Rectal smooth muscle tissue (tissue), 1 donor: ENCODE results near the gene PPP1R9A.
"Not testable (repeated sequence)": the region's sequence is repeated elsewhere in the genome, so short reads cannot be mapped to it uniquely, and the experiment has no call there.

Experiments used
- H3K27ac ChIP-seq: one replicate; pipeline ENCODE4 v1.7.0; 2013; ENCODE audit warnings: low read depth, low read length, inconsistent platforms
- H3K27me3 ChIP-seq: one replicate; pipeline ENCODE4 v1.7.0; 2013; ENCODE audit warnings: low read length; ENCODE audit not compliant: control insufficient read depth, insufficient read depth
- H3K36me3 ChIP-seq: one replicate; pipeline ENCODE4 v1.7.0; 2013; ENCODE audit warnings: low read length; ENCODE audit not compliant: control insufficient read depth, insufficient read depth
- H3K4me1 ChIP-seq: one replicate; pipeline ENCODE4 v1.7.0; 2013; ENCODE audit warnings: low read length; ENCODE audit not compliant: control insufficient read depth, insufficient read depth
- H3K4me3 ChIP-seq: one replicate; pipeline ENCODE4 v1.7.0; 2013; ENCODE audit warnings: low read length
- H3K9ac ChIP-seq: one replicate; pipeline ENCODE4 v1.7.0; 2013; ENCODE audit warnings: low read length

PPP1R9A gene

DNA sequence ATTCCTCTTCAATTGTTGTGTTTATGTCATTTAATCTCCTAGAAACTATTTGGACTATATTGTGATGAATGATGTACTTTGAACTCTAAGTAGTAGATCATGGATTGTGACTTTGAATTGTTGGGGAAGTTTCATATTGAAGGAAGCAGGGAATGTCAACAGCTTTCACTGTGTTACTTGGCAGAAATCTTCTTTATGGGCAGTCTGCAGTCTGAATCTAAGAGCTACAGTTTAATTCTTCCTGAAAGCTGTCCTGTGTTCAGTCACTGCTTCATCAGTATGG lies 91.6 kb downstream of the PPP1R9A start:
- H3K27ac ChIP-seq = no peak overlapping the region
- H3K27me3 ChIP-seq = no peaks in the 10 kb centered on the region
- H3K9ac ChIP-seq = no peak overlapping the region
- H3K4me1 ChIP-seq = peaks cover 8% of the 10 kb centered on the region
- H3K36me3 ChIP-seq = no peaks in the 10 kb centered on the region
- no peak overlapping the region for H3K4me3 ChIP-seq

DNA sequence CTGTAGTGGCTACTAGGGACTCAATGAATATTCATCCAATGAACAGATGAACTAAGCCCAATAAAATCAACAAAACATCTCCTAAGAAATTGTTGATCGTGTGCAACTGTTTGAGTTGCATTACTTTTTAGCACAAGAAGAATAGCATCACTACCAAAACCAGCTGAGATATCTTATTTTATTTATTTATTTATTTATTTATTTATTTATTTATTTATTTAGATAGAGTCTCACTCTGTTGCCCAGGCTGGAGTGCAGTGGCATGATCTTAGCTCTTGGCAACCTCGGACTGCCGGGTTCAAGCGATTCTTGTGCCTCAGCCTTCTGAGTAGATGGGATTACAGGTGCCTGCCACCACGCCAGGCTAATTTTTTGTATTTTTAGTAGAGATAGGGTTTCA lies 92.2 kb downstream of the PPP1R9A start:
- not testable (repeated sequence) for H3K9ac ChIP-seq, H3K27me3 ChIP-seq, H3K27ac ChIP-seq, H3K4me1 ChIP-seq, H3K4me3 ChIP-seq, H3K36me3 ChIP-seq

DNA sequence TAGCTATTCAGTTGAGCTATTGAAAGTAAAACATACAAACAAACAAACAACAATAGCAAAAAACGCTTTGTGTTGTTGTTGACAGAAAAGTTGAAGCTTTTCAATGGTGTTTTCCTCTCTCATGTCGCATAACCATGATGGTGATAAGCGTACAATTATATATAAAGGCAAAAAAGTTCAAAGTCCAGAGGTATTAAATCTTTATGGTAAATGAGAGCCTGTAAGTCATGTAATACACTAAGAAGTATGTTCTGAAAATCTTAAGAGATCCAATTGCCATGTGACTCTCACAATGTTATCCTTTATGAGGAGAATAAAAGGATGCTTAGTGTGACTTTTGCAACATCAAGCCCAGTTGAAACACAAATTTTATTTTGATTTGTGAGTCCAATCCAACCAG lies 93.9 kb downstream of the PPP1R9A start:
- no peaks in the 10 kb centered on the region for H3K36me3 ChIP-seq
- no peak overlapping the region for H3K4me3 ChIP-seq
- no peaks in the 10 kb centered on the region for H3K27me3 ChIP-seq
- H3K27ac ChIP-seq = no peak overlapping the region
- peaks cover 15% of the 10 kb centered on the region for H3K4me1 ChIP-seq
- H3K9ac ChIP-seq = no peak overlapping the region

DNA sequence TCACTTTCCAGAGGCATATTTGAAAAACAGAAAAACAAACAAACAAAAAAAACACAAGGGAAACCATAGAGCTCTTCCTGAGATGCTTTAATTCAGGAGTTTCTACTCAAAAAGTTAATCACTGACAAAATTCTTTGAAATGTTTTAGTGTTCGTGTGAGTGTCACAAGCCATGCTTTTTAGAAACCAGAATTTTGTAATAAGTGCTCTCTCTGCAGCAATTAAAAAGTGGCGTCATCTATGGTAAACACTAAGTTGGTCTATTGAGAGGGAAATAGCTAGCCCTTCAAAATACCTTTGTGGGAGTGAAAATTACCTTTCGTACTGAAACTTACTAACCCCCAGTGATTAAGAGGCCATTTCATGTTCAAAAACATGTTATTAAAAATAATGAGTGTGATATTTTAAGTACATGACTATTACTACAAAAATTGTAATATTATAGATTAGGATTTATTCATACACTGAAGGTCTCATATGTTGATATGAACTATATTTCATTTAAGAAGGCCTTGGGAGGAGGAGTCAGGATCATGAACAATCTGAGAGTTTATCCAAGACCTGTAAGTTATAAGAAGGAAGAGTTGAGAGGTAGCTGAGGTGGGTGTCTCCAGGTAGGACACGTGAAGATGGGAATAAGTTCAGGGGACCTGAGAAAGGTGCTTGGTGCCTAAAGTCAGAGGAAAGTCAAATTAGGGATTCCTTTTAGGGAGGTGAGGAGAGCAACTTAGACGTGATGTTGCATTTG lies 94.6 kb downstream of the PPP1R9A start:
- Histone ChIP-seq H3K36me3 (no peaks in the 10 kb centered on the region), H3K27ac (no peak overlapping the region), H3K4me3 (no peak overlapping the region), H3K9ac (no peak overlapping the region), H3K4me1 (peaks cover 15% of the 10 kb centered on the region), H3K27me3 (no peaks in the 10 kb centered on the region)

DNA sequence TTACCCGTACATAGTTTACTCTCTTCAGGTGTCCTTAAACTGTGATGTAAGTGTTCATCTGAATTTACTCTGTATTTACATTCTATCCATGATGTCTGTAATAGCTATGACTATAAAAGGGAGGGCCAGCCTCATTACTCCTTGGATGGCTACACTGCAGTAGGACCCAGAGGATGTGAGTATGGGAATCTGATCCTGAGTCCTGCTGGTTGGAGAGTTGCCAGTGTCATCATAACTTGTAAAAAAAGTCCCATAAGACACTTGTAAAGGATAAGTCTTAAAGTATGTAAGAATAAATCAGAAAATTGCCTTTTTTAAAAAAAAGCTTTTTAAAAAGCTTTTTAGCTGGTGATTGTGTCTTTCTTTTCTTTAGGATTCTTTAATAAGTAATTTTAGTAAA lies 95.4 kb downstream of the PPP1R9A start:
- Histone ChIP-seq H3K27me3 (no peaks in the 10 kb centered on the region), H3K4me1 (peaks cover 15% of the 10 kb centered on the region), H3K27ac (no peak overlapping the region), H3K9ac (no peak overlapping the region), H3K36me3 (no peaks in the 10 kb centered on the region), H3K4me3 (no peak overlapping the region)

DNA sequence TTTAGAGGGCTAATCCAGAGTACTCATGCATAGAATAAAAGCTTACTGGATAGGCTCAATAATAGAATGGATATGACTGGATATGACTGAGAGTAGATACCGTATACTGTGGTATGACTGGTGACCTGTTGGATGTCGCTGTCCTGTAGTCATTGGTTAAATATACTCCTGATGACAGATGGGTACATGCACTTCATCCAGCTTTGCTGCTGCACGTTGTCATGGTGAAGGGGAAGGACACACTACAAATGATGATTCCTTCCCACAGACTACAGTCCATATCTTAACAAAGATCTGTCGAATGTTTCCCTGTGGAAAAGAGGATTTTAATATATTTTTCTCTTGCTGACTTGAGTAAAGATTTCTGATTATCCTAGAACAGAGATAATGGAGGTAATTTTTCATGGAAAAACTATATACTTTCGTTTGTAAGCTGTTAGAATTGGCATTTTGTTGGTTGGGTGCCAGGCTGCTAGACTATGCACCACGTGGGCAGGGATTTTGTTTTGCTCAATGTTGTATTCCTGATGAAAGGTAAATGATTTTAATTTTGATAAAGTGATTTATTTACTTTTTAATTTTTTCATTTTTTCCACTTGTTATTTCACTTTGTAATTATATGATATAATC lies 97.3 kb downstream of the PPP1R9A start:
- Histone ChIP-seq H3K4me1 (peaks cover 7% of the 10 kb centered on the region), H3K9ac (no peak overlapping the region), H3K27ac (no peak overlapping the region), H3K36me3 (no peaks in the 10 kb centered on the region), H3K27me3 (no peaks in the 10 kb centered on the region), H3K4me3 (no peak overlapping the region)

DNA sequence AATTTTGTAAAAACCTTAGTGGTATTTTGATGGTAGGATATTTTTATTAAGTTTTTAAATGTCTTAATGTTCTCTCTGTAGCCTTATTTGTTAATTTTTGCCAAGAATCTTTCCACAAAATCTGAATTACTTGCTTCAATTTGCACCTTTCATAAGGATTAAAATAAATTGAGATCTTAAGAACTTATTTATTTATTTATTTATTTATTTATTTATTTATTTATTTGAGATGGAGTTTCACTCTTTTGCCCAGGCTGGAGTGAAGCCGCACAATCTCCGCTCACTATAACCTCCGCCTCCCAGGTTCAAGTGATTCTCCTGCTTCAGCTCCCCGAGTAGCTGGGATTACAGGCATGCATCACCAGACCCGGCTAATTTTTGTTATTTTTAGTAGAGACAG lies 98.6 kb downstream of the PPP1R9A start:
- H3K4me3 ChIP-seq = no peak overlapping the region
- H3K4me1 ChIP-seq = peaks cover 7% of the 10 kb centered on the region
- no peaks in the 10 kb centered on the region for H3K27me3 ChIP-seq
- H3K9ac ChIP-seq = no peak overlapping the region
- H3K27ac ChIP-seq = no peak overlapping the region
- no peaks in the 10 kb centered on the region for H3K36me3 ChIP-seq

DNA sequence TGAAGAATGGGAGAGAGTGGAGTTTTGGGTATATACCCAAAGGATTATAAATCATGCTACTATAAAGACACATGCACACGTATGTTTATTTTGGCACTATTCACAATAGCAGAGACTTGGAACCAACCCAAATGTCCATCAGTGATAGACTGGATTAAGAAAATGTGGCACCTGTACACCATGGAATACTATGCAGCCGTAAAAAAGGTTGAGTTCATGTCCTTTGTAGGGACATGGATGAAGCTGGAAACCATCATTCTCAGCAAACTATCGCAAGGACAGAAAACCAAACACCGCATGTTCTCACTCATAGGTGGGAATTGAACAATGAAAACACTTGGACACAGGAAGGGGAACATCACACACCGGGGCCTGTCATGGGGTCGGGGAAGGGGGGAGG lies 101.4 kb downstream of the PPP1R9A start:
- H3K4me1 ChIP-seq, H3K27ac ChIP-seq: not testable (repeated sequence)

DNA sequence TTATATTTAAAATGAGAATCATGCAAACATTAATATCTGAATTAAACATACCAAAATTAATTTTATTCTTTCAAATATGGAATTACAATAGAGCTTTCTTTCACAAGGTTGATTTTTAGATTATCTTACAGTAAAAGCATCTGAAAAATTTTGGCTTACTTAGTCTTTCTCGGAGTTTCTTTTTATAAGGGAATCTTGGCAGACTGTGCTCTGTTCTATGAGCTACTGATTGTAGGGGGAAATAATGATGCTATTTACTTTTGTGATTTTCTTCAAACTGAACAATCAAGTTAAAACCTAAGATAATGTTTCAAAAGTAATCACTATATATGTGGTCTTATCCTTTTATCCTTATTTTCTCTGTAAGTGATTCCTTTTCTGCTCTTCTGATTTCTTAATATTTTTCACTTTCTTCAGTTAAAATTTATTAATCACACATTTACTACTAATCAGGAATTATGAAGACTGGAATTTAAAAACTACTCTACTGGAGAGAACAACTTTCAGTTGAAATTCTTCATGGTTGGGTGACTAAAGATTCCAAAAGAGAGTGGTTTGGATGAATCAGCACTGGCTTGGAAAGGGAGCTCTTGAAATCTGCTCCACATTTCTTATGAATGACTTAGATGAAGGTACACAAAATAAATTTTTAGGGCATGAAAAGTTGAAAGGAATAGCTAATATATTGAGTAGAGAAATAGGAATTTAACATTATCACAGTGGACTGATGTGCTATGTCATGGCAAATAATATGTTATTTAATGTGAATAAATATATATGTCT lies 103.9 kb downstream of the PPP1R9A start:
- no peaks in the 10 kb centered on the region for H3K27me3 ChIP-seq
- no peak overlapping the region for H3K9ac ChIP-seq
- H3K4me3 ChIP-seq = no peak overlapping the region
- peaks cover 3% of the 10 kb centered on the region for H3K4me1 ChIP-seq
- no peak overlapping the region for H3K27ac ChIP-seq
- no peaks in the 10 kb centered on the region for H3K36me3 ChIP-seq

More for the DNA sequence above, 101.4 kb downstream of the PPP1R9A start:
- H3K27me3 ChIP-seq, H3K4me3 ChIP-seq, H3K36me3 ChIP-seq, H3K9ac ChIP-seq: not testable (repeated sequence)

DNA sequence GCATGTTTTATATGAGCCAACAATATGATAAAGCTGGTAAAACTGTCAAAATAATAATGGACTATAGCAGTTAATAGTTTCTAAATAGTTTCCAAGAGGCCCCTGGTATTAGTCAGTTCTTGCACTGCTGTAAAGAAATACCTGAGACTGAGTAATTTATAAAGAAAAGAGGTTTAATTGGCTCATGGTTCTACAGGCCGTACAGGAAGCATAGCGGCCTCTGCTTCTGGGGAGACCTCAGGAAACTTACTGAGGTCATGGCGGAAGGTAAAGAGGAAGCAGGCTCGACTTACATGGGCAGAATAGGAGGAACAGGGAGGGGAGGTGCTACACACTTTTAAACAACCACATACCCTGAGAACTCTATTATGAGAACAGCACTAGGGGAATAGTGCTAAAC lies 104.6 kb downstream of the PPP1R9A start:
- Histone ChIP-seq H3K27ac (no peak overlapping the region), H3K36me3 (no peaks in the 10 kb centered on the region), H3K27me3 (no peaks in the 10 kb centered on the region)

DNA sequence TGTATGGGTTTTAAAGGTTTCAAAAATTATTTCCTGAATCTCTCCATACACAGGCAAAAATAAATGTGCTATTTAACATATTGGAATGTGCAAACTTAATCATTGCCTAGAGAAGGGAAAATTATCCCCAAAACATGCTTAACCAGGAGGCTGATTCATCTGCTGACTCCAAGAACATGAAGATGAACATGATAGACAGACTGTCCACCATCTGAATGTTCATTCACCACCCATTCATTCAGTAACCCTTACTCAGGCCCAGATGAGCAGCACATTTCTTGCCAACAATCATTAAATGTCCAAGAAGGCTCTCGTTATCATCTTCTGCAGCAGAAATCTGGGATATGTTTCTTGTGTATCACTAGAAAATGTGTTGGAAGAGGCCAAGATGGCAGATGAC lies 110.6 kb downstream of the PPP1R9A start:
- H3K4me3 ChIP-seq = no peak overlapping the region
- H3K9ac ChIP-seq = no peak overlapping the region
- H3K36me3 ChIP-seq = no peaks in the 10 kb centered on the region
- H3K27me3 ChIP-seq = no peaks in the 10 kb centered on the region
- H3K4me1 ChIP-seq = no peaks in the 10 kb centered on the region
- no peak overlapping the region for H3K27ac ChIP-seq

More for the DNA sequence above, 104.6 kb downstream of the PPP1R9A start:
- H3K9ac ChIP-seq = no peak overlapping the region
- peaks cover 3% of the 10 kb centered on the region for H3K4me1 ChIP-seq
- H3K4me3 ChIP-seq = no peak overlapping the region

DNA sequence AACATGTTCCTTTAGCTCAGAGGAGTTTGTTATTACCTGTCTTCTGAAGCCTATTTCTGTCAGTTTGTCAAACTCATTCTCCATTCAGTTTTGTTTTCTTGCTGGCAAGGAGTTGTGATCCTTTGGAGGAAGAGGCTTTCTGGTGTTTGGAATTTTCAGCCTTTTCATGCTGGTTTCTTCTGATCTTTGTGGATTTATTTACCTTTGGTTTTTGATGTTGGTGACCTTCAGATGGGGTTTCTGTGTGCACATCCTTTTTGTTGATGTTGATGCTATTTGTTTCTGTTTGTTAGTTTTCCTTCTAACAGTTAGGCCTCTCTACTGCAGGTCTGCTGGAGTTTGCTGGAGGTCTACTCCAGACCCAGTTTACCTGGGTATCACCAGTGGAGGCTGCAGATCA lies 118.6 kb downstream of the PPP1R9A start:
- no peak overlapping the region for H3K27ac ChIP-seq
- H3K4me3 ChIP-seq = no peak overlapping the region
- no peak overlapping the region for H3K9ac ChIP-seq
- no peaks in the 10 kb centered on the region for H3K4me1 ChIP-seq
- no peaks in the 10 kb centered on the region for H3K36me3 ChIP-seq
- no peaks in the 10 kb centered on the region for H3K27me3 ChIP-seq
